ENCODE results near the gene JAZF1. TPM values are rescaled to one million over a fixed set of nuclear protein-coding genes. Genes with fewer than 3 reads are reported as not detected.

The JAZF1 gene
- total RNA-seq, 1 experiment from 2014 or later, result 9.1 TPM

DNA sequence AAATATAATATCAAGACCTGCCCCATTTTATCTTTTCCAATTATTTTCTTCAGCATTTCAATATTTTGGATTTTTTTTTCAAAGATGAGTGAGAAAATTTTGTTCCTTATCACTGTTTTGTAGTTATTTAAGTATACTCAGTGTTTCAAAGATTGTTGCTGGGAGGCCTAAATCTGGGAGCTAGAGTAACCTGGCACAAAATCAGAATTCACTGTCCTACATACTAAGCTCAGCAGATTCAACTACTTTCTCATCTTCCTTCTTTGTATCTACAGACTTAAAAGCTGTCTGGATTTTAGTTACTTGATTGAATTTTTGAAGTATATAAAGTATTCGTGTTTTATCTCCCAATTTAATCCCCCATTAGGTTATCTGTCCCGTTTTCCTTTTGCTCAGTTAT, 354.7 kb downstream of the JAZF1 start:
- no peak overlapping the region for H3K4ac ChIP-seq (ENCODE audit: low read depth, low read length)
- Mint-ChIP-seq H3K27ac (0 out of 7 replicates have a peak overlapping the region, but pooled peaks of 1 of the 3 experiments have one; percentile 40), H3K4me1 (no peaks in the 10 kb centered on the region), H3K27me3 (ENCODE audit: low read depth) (no peaks in the 10 kb centered on the region), H3K9me3 (no peaks in the 10 kb centered on the region), H3K4me3 (no peak overlapping the region), H3K36me3 (ENCODE audit: insufficient read depth in 1 of 3, low read depth in 3 of 3) (peaks cover 0 to 11% (median 3%) of the 10 kb centered on the region in 3 experiments; a peak in 4 of 7 replicates)
- H3K27ac ChIP-seq (ENCODE audit: insufficient read length, low read depth, low read length), result no peak overlapping the region
- no peak overlapping the region for H3T11ph ChIP-seq (ENCODE audit: low read length)
- H3K23ac ChIP-seq (ENCODE audit: insufficient read length, low read depth, low read length), result no peak overlapping the region
- H3K79me2 ChIP-seq (ENCODE audit: insufficient read depth, low read length), result no peaks in the 10 kb centered on the region
- no peak overlapping the region for H2BK20ac ChIP-seq (ENCODE audit: low read depth, low read length, poor library complexity, severe bottlenecking)
- no peak overlapping the region for H3K14ac ChIP-seq (ENCODE audit: insufficient read depth, low read length)
- H3K18ac ChIP-seq (ENCODE audit: insufficient read length, low read depth, low read length), result no peak overlapping the region
- H3K56ac ChIP-seq (ENCODE audit: insufficient read length, low read depth, low read length), result no peak overlapping the region
- no peak overlapping the region for H3K9ac ChIP-seq (ENCODE audit: extremely low read depth, insufficient read length, low read length)
- H2BK12ac ChIP-seq (ENCODE audit: insufficient read length, low read depth, low read length), result no peak overlapping the region
- H2BK15ac ChIP-seq (ENCODE audit: low read depth, low read length), result no peak overlapping the region
- TF ChIP-seq CTCF (conservative IDR thresholded peaks at IDR 0.05), result no peak
- H3K9me3 ChIP-seq (ENCODE audit: control insufficient read depth, low read depth, low read length), result no peaks in the 10 kb centered on the region
- H3K4me2 ChIP-seq (ENCODE audit: insufficient read depth, insufficient read length, low read length), result no peak overlapping the region
- no peak overlapping the region for H2AK5ac ChIP-seq (ENCODE audit: insufficient read length, low read length)
- no peaks in the 10 kb centered on the region for H3K23me2 ChIP-seq (ENCODE audit: insufficient read length, low read depth, low read length, poor library complexity, severe bottlenecking)
- no peak overlapping the region for H4K91ac ChIP-seq (ENCODE audit: insufficient read length, low read depth, low read length)
- no peak overlapping the region for H2AFZ ChIP-seq (ENCODE audit: low read length)
- H3K4me1 ChIP-seq (ENCODE audit: insufficient read depth, low read length), result no peaks in the 10 kb centered on the region
- no CpG with 5 or more reads among the region's 2 CpGs for WGBS (ENCODE audit: extremely low coverage, insufficient read length, low lambda C conversion rate)
- no peak overlapping the region for H4K8ac ChIP-seq (replicated peaks; ENCODE audit: insufficient read length, low read depth, low read length)
- no peaks in the 10 kb centered on the region for H3K27me3 ChIP-seq (ENCODE audit: insufficient read depth, low read length)
- no peak overlapping the region for H2BK120ac ChIP-seq (ENCODE audit: low read depth, low read length, poor library complexity, severe bottlenecking)
- no peaks in the 10 kb centered on the region for H3K79me1 ChIP-seq (ENCODE audit: insufficient read depth, low read depth, low read length, poor library complexity, severe bottlenecking)
- H4K20me1 ChIP-seq (ENCODE audit: control insufficient read depth, insufficient read depth, insufficient read length), result no peaks in the 10 kb centered on the region
- H2BK5ac ChIP-seq (ENCODE audit: insufficient read length, low read length), result no peak overlapping the region
- H4K5ac ChIP-seq (ENCODE audit: insufficient read length, low read depth, low read length), result no peak overlapping the region
- no peak for DNase-seq
